NCI-H748 (cell line): ENCODE measurements around the gene CEACAM7.

Source experiments
- DNase-seq: peaks from one replicate; lab custom pipeline; 2025; ENCODE audit not compliant: unreplicated experiment; lab: John Stamatoyannopoulos, UW

Gene CEACAM7

GRCh38 chr19:41700381-41701195 is 12.5 kb upstream of the CEACAM7 start:
- DNase-seq, result no peak

- DNase-seq, result no peak
These were observed 11.9 kb upstream of the CEACAM7 start for GRCh38 chr19:41699968-41700323.

- DNase-seq, result no peak
These were observed 11.3 kb upstream of the CEACAM7 start for GRCh38 chr19:41699231-41699967.

- DNase-seq, result no peak
These were observed 10.7 kb upstream of the CEACAM7 start for GRCh38 chr19:41698746-41699230.

GRCh38 chr19:41697198-41697855 is 9.3 kb upstream of the CEACAM7 start:
- DNase-seq, result no peak

- no peak for DNase-seq
These were observed 8.5 kb upstream of the CEACAM7 start for GRCh38 chr19:41696402-41697197.

- no peak for DNase-seq
These were observed 7.7 kb upstream of the CEACAM7 start for GRCh38 chr19:41695745-41696144.

- DNase-seq, result no peak
These were observed 7.0 kb upstream of the CEACAM7 start for GRCh38 chr19:41694831-41695635.

- no peak for DNase-seq
These were observed 6.1 kb upstream of the CEACAM7 start for GRCh38 chr19:41694196-41694595.

GRCh38 chr19:41691268-41691970 is 3.3 kb upstream of the CEACAM7 start:
- DNase-seq, result peak; percentile 60

- DNase-seq, result no peak
These were observed 2.7 kb upstream of the CEACAM7 start for GRCh38 chr19:41690801-41691065.

- DNase-seq, result no peak
These were observed 2.1 kb upstream of the CEACAM7 start for GRCh38 chr19:41689993-41690800.

- no peak for DNase-seq
These were observed 617 bp upstream of the CEACAM7 start for GRCh38 chr19:41688687-41689086.

GRCh38 chr19:41687419-41687818 is 651 bp downstream of the CEACAM7 start:
- no peak for DNase-seq

- DNase-seq, result no peak
These were observed 5.6 kb downstream of the CEACAM7 start for GRCh38 chr19:41682437-41682836.

GRCh38 chr19:41671486-41671885 is 16.6 kb downstream of the CEACAM7 start:
- DNase-seq, result no peak

- DNase-seq, result no peak
These were observed 17.3 kb downstream of the CEACAM7 start for GRCh38 chr19:41670755-41671154.

- DNase-seq, result no peak
These were observed 19.8 kb downstream of the CEACAM7 start for GRCh38 chr19:41668315-41668714.

- no peak for DNase-seq
These were observed 22.0 kb downstream of the CEACAM7 start for GRCh38 chr19:41666075-41666474.
